ENCODE measurements around the gene ARHGAP44. TPM values are rescaled to one million over a fixed set of nuclear protein-coding genes. Genes with fewer than 3 reads are reported as not detected.

ARHGAP44 gene
- total and polyA plus RNA-seq, 9 of the 15 experiments (the other 6 are each of a cell fraction or from before 2014, with no cell fraction given) = 0.01 to 0.68 (median 0.07) TPM; not detected in 1

DNA sequence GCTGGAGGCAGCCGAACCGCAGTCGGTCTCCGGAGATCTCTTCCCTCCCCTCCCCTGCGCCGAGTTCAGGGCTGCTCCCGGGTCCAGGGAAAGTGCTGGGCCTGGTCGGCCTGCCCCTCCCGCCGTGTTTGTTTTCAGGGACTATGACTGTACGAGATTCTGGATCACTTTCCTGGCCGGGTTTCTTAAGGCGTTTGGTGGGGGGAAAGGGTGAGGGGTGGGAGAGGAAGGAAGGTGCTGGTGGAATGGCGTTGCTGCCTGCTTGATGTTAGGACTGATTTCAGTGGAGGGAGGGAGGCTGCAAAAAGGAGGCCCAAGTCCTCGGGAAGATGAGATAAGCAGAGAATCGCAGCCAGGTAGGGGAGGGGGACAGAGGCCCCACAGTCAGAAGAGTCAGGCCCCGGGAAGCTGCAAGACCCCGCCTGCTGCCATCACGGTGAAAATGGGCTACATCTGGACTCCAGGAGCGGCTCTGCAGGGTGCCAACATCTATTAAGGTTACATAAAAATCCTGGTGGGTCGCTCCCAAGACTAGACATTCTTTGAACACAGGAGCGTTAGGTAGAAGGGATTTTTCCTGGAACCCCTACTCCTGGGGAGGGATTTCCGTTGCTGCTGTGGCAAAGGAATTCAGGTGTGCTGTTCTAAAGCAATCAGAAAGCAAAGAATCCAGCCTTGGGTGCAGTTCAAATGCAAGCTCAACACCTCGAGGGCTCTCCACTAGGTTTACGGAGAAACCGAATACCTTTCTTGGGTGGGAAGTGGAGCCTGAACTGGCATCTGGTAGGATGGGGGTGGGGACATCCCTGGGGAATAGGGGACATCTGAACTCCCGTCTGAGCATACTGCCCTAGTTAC, 1.2 kb downstream of the ARHGAP44 start:
- Histone ChIP-seq H3K4me2 (ENCODE audit: insufficient read depth, low read length) (no peak overlapping the region), H3K36me3 (ENCODE audit: control insufficient read depth, insufficient read depth, low read length) (no peaks in the 10 kb centered on the region), H3K27me3 (ENCODE audit: control insufficient read depth in 2 of 2, insufficient read depth in 2 of 2, low read length in 2 of 2) (peaks cover 0 to 19% of the 10 kb centered on the region in 2 experiments; a peak in 2 of 5 replicates), H3K9me3 (replicated peaks; ENCODE audit: control insufficient read depth, insufficient read depth, low read depth, low read length) (no peaks in the 10 kb centered on the region), H3K9me1 (ENCODE audit: control insufficient read depth, insufficient read depth, low read length) (no peaks in the 10 kb centered on the region), H3K9ac (ENCODE audit: insufficient read depth in 1 of 2, low read depth in 2 of 2, low read length in 2 of 2) (no peak overlapping the region), H3K27ac (ENCODE audit: extremely low read depth, low read depth, low read length) (no peak overlapping the region), H3K79me2 (ENCODE audit: control insufficient read depth, insufficient read depth, low read length) (no peaks in the 10 kb centered on the region), H3K4me1 (replicated peaks in 1 of 2; ENCODE audit: control insufficient read depth in 2 of 2, insufficient read depth in 2 of 2, low read length in 2 of 2) (peaks cover 0 to 12% of the 10 kb centered on the region in 2 experiments; a peak in 2 of 5 replicates), H2AFZ (ENCODE audit: low read depth, low read length) (no peak overlapping the region), H4K20me1 (replicated peaks; ENCODE audit: control insufficient read depth, insufficient read depth, low read length) (no peaks in the 10 kb centered on the region; the same call in 1 of the 2 replicates), H3K4me3 (no peak overlapping the region)
- ChIA-PET POLR2A (no interaction called here), CTCF (ENCODE audit: low intra/inter-chr PET ratio) (no interaction called here)
- intact Hi-C loops (cut with micrococcal nuclease) (no loop called here), in situ Hi-C loops (cut with MboI) (no loop called here)
- BruUV-seq (replicated peaks) = no TSS peak
- WGBS (ENCODE audit: insufficient coverage, low coverage, missing lambda C conversion rate) = 10% methylated on average over 10 of the region's 27 CpGs
- DNase-seq (ENCODE audit: extremely low read depth in 1 of 4, low spot score in 3 of 4) (no peak), FAIRE-seq (no peak), ATAC-seq (no peak)
- TF ChIP-seq KDM1A (IDR thresholded peaks at IDR 0.05) (no peak), ZBTB49 (CRISPR knock-in tag; IDR thresholded peaks at IDR 0.05; ENCODE audit: borderline replicate concordance) (no peak), HDAC1 (IDR thresholded peaks at IDR 0.05) (no peak), BRD9 (IDR thresholded peaks at IDR 0.05; ENCODE audit: low read depth, partially characterized antibody) (no peak), SMARCA4 (IDR thresholded peaks at IDR 0.05) (no peak), ELF2 (CRISPR knock-in tag; IDR thresholded peaks at IDR 0.05) (no peak), ZNF551 (CRISPR knock-in tag; IDR thresholded peaks at IDR 0.05) (no peak), ARNT (IDR thresholded peaks at IDR 0.05) (no peak), SAFB2 (IDR thresholded peaks at IDR 0.05; ENCODE audit: borderline replicate concordance, low read depth, low read length, severe bottlenecking) (no peak), NFATC3 (IDR thresholded peaks at IDR 0.05) (no peak)
- TF ChIP-seq, protein P1, sequence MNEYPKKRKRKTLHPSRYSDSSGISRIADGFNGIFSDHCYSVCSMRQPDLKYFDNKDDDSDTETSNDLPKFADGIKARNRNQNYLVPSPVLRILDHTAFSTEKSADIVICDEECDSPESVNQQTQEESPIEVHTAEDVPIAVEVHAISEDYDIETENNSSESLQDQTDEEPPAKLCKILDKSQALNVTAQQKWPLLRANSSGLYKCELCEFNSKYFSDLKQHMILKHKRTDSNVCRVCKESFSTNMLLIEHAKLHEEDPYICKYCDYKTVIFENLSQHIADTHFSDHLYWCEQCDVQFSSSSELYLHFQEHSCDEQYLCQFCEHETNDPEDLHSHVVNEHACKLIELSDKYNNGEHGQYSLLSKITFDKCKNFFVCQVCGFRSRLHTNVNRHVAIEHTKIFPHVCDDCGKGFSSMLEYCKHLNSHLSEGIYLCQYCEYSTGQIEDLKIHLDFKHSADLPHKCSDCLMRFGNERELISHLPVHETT (CRISPR knock-in tag; conservative IDR thresholded peaks at IDR 0.05 in 1 of 2, IDR thresholded peaks at IDR 0.05 in 1 of 2) = no peak

Data from K562 (cell line).